Measurements from ENCODE around the gene C5orf22. TPM values are rescaled to one million over a fixed set of nuclear protein-coding genes. Genes with fewer than 3 reads are reported as not detected.
"Not testable (repeated sequence)": the region's sequence is repeated elsewhere in the genome, so short reads cannot be mapped to it uniquely, and the experiment has no call there.

Gene C5orf22
- total RNA-seq, 1 donor from 2014 or later, result 24.1 TPM

- Histone ChIP-seq H3K4me1 (no peaks in the 10 kb centered on the region), H3K27me3 (no peaks in the 10 kb centered on the region), H3K36me3 (no peaks in the 10 kb centered on the region), H3K4me3 (no peak overlapping the region), H3K9me3 (no peaks in the 10 kb centered on the region), H3K27ac (no peak overlapping the region)
- DNase-seq (no peak), ATAC-seq (no peak)
- TF ChIP-seq, protein P1, sequence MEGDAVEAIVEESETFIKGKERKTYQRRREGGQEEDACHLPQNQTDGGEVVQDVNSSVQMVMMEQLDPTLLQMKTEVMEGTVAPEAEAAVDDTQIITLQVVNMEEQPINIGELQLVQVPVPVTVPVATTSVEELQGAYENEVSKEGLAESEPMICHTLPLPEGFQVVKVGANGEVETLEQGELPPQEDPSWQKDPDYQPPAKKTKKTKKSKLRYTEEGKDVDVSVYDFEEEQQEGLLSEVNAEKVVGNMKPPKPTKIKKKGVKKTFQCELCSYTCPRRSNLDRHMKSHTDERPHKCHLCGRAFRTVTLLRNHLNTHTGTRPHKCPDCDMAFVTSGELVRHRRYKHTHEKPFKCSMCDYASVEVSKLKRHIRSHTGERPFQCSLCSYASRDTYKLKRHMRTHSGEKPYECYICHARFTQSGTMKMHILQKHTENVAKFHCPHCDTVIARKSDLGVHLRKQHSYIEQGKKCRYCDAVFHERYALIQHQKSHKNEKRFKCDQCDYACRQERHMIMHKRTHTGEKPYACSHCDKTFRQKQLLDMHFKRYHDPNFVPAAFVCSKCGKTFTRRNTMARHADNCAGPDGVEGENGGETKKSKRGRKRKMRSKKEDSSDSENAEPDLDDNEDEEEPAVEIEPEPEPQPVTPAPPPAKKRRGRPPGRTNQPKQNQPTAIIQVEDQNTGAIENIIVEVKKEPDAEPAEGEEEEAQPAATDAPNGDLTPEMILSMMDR (IDR thresholded peaks at IDR 0.05), result no peak
- intact Hi-C loops (cut with DNase I), result loop anchor here (10.0 kb wide), 1 partner anchor 219 kb away; no protein-coding TSS in a partner anchor
These were observed 53.8 kb downstream of the C5orf22 start for GRCh38 chr5:31585895-31586270.

GRCh38 chr5:31587546-31587945 is 55.4 kb downstream of the C5orf22 start:
- intact Hi-C loops (cut with DNase I), result loop anchor here (10.0 kb wide), 1 partner anchor 217 kb away; no protein-coding TSS in a partner anchor
- H3K36me3 ChIP-seq, result no peaks in the 10 kb centered on the region
- ATAC-seq, result no peak

GRCh38 chr5:31593665-31594064 is 61.6 kb downstream of the C5orf22 start:
- DNase-seq, result no peak
- Histone ChIP-seq H3K9me3 (no peaks in the 10 kb centered on the region), H3K27ac (no peak overlapping the region), H3K4me1 (no peaks in the 10 kb centered on the region), H3K27me3 (peaks cover 5% of the 10 kb centered on the region), H3K4me3 (no peak overlapping the region), H3K36me3 (no peaks in the 10 kb centered on the region)
- no peak for ATAC-seq
- TF ChIP-seq, protein P1 (IDR thresholded peaks at IDR 0.05), result no peak
- intact Hi-C loops (cut with DNase I), result no loop called here

More at GRCh38 chr5:31587546-31587945, 55.4 kb downstream of the C5orf22 start:
- Histone ChIP-seq H3K4me3 (no peak overlapping the region), H3K27me3 (no peaks in the 10 kb centered on the region), H3K4me1 (no peaks in the 10 kb centered on the region), H3K9me3 (no peaks in the 10 kb centered on the region), H3K27ac (no peak overlapping the region)
- TF ChIP-seq, protein P1 (IDR thresholded peaks at IDR 0.05), result no peak
- DNase-seq, result no peak

DNA sequence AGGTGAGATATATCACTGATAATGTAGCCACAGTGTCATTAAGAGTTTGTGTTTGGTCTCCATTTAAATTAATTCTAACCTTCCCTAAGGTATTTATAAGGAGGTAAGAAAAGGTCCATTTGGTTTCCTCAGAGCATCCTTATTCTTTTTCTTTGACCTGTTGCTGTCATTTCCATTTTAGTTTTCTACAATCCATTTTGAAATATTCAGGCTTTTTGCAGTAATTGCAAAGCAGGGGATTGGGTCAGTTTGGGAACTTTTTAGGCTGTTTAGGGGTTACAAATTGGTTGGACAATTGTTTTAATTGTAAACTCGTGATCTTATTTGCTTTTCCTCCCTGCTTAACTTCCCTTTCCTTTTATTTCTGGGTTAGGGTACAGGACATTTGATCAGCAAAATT is 64.3 kb downstream of the C5orf22 start:
- intact Hi-C loops (cut with DNase I), result no loop called here
- no peaks in the 10 kb centered on the region for H3K4me1 ChIP-seq
- H3K4me3 ChIP-seq, result no peak overlapping the region
- no peak overlapping the region for H3K27ac ChIP-seq
- DNase-seq (no peak), ATAC-seq (no peak)
- no peaks in the 10 kb centered on the region for H3K36me3 ChIP-seq
- peaks cover 5% of the 10 kb centered on the region for H3K27me3 ChIP-seq
- TF ChIP-seq, protein P1 (IDR thresholded peaks at IDR 0.05), result no peak
- no peaks in the 10 kb centered on the region for H3K9me3 ChIP-seq

GRCh38 chr5:31598640-31599611 is 66.8 kb downstream of the C5orf22 start:
- Histone ChIP-seq H3K4me3 (no peak overlapping the region), H3K27me3 (peaks cover 5% of the 10 kb centered on the region), H3K27ac (no peak overlapping the region), H3K4me1 (no peaks in the 10 kb centered on the region), H3K36me3 (no peaks in the 10 kb centered on the region), H3K9me3 (no peaks in the 10 kb centered on the region)
- intact Hi-C loops (cut with DNase I), result no loop called here
- peak; percentile 76 for ATAC-seq
- DNase-seq, result no peak
- TF ChIP-seq, protein P1 (IDR thresholded peaks at IDR 0.05), result no peak

- H3K4me3 ChIP-seq; ATAC-seq; H3K36me3 ChIP-seq; H3K9me3 ChIP-seq; DNase-seq; H3K27me3 ChIP-seq; H3K4me1 ChIP-seq; H3K27ac ChIP-seq; intact Hi-C loops (cut with DNase I): not testable (repeated sequence)
These were observed 70.2 kb downstream of the C5orf22 start for GRCh38 chr5:31602305-31602704.
